WTC11 (cell line): ENCODE data around the gene CSNK2A1.

Source experiments
- ATF2 ChIP-seq: sonication (generic); formaldehyde crosslinking; IDR thresholded peaks from 2 replicates; pipeline ENCODE4 v1.8.1; 2022; ENCODE audit warnings: low read depth, missing genetic modification reagents, borderline replicate concordance
- ATF3 ChIP-seq: sonication (generic); formaldehyde crosslinking; conservative IDR thresholded peaks from 2 replicates; pipeline ENCODE4 v1.8.1; 2022; ENCODE audit warnings: mild to moderate bottlenecking, missing genetic modification reagents
- CREB1 ChIP-seq: sonication (generic); formaldehyde crosslinking; IDR thresholded peaks from 2 replicates; pipeline ENCODE4 v1.8.0; 2023; ENCODE audit warnings: mild to moderate bottlenecking, missing genetic modification reagents
- CTCF ChIP-seq: fragments of 200-600 bp; IDR thresholded peaks from 2 replicates; pipeline ENCODE4 v1.8.0; 2022; ENCODE audit warnings: antibody characterized with exemption
- E2F5 ChIP-seq: sonication (generic); formaldehyde crosslinking; IDR thresholded peaks from 2 replicates; pipeline ENCODE4 v1.8.1; 2022; ENCODE audit warnings: mild to moderate bottlenecking, moderate library complexity, missing genetic modification reagents
- HMGXB4 ChIP-seq: sonication (generic); formaldehyde crosslinking; IDR thresholded peaks from 2 replicates; pipeline ENCODE4 v1.8.1; 2023; ENCODE audit warnings: mild to moderate bottlenecking, moderate library complexity, missing genetic modification reagents
- JUN ChIP-seq: sonication (generic); formaldehyde crosslinking; IDR thresholded peaks from 2 replicates; pipeline ENCODE4 v1.8.0; 2023; ENCODE audit warnings: mild to moderate bottlenecking, missing genetic modification reagents
- MAX ChIP-seq: sonication (generic); formaldehyde crosslinking; IDR thresholded peaks from 2 replicates; pipeline ENCODE4 v1.8.0; 2022; ENCODE audit warnings: mild to moderate bottlenecking, missing genetic modification reagents
- NR1H2 ChIP-seq: sonication (generic); formaldehyde crosslinking; IDR thresholded peaks from 2 replicates; pipeline ENCODE4 v1.9.0; 2021; ENCODE audit warnings: mild to moderate bottlenecking, moderate library complexity, missing genetic modification reagents
- NR2C2 ChIP-seq: sonication (generic); formaldehyde crosslinking; IDR thresholded peaks from 2 replicates; pipeline ENCODE4 v1.8.0; 2022; ENCODE audit warnings: mild to moderate bottlenecking, missing genetic modification reagents
- TEAD4 ChIP-seq: sonication (generic); formaldehyde crosslinking; IDR thresholded peaks from 2 replicates; pipeline ENCODE4 v1.8.0; 2022; ENCODE audit warnings: mild to moderate bottlenecking, missing genetic modification reagents
- USF1 ChIP-seq: sonication (generic); formaldehyde crosslinking; IDR thresholded peaks from 2 replicates; pipeline ENCODE4 v1.8.0; 2022; ENCODE audit warnings: mild to moderate bottlenecking, missing genetic modification reagents
- USF2 ChIP-seq: sonication (generic); formaldehyde crosslinking; IDR thresholded peaks from 2 replicates; pipeline ENCODE4 v1.8.1; 2023; ENCODE audit warnings: mild to moderate bottlenecking, missing genetic modification reagents, moderate library complexity
- ZNF281 ChIP-seq: sonication (generic); formaldehyde crosslinking; IDR thresholded peaks from 2 replicates; pipeline ENCODE4 v1.8.0; 2023; ENCODE audit warnings: mild to moderate bottlenecking, missing genetic modification reagents

GRCh38 chr20:571754-572441 lies 28.3 kb upstream of the CSNK2A1 start:
- TF ChIP-seq E2F5 (CRISPR knock-in tag) (no peak), CTCF (no peak), ATF3 (CRISPR knock-in tag) (no peak), ZNF281 (CRISPR knock-in tag) (no peak), NR2C2 (no peak), HMGXB4 (CRISPR knock-in tag) (no peak), USF1 (CRISPR knock-in tag) (no peak), CREB1 (CRISPR knock-in tag) (no peak), MAX (CRISPR knock-in tag) (no peak), JUN (CRISPR knock-in tag) (no peak), ATF2 (no peak), NR1H2 (CRISPR knock-in tag) (no peak), TEAD4 (CRISPR knock-in tag) (no peak), USF2 (CRISPR knock-in tag) (no peak)
